Colonic mucosa (tissue), 4 donors: Measurements from ENCODE around the gene DRD2. TPM values are rescaled to one million over a fixed set of nuclear protein-coding genes. Genes with fewer than 3 reads are reported as not detected.

Source experiments
- DNase-seq: peaks from one replicate; pipeline ENCODE4 v3.0.0-alpha.2; 2020
- H3K27ac ChIP-seq: fragments of 200-600 bp; one replicate; pipeline ENCODE4 v1.8.0; 2021
- H3K27me3 ChIP-seq: fragments of 200-600 bp; one replicate; pipeline ENCODE4 v1.8.0; 2021
- H3K36me3 ChIP-seq: fragments of 200-600 bp; one replicate; pipeline ENCODE4 v1.8.0; 2021
- H3K4me1 ChIP-seq: fragments of 200-600 bp; one replicate; pipeline ENCODE4 v1.8.0; 2021; ENCODE audit warnings: mild to moderate bottlenecking
- H3K4me3 ChIP-seq: fragments of 200-600 bp; one replicate; pipeline ENCODE4 v1.8.0; 2021
- H3K9ac ChIP-seq, 2 donors: one replicate each; pipeline ENCODE4 v1.7.0; 2013; ENCODE audit warnings: control low read depth in 2 of 2, low read depth in 2 of 2, low read length in 2 of 2
- H3K9me3 ChIP-seq: fragments of 200-600 bp; one replicate; pipeline ENCODE4 v1.8.0; 2021
- intact Hi-C: fragments of 100-400 bp; cut with DNase I; formaldehyde crosslinking; loops from one replicate; pipeline ENCODE4 v1.14.1; 2022
- total RNA-seq, 2 donors: library from RNA; stranded (reverse); fragmentation: NEBNext Ultra II Directional in 1 of 2; extraction: Animal tissue kit (Norgen Biotek cat#: 25700) in 1 of 2; gene quantifications; one replicate each; pipeline ENCODE4 v1.2.1, GENCODE V29; 2021
- TF ChIP-seq, protein P1 (sequence below): fragments of 200-600 bp; IDR thresholded peaks from one replicate; pipeline ENCODE4 v1.8.0; 2022; ENCODE audit warnings: antibody characterized with exemption, mild to moderate bottlenecking
- donor health status: healthy.
- donor health status: DM: no; HTN: no; CAD: no.
- donor health status: DM: no; HTN: no; CAD: no.

The DRD2 gene
- total RNA-seq, 2 donors from 2014 or later = 0.10 to 0.27 TPM

DNA sequence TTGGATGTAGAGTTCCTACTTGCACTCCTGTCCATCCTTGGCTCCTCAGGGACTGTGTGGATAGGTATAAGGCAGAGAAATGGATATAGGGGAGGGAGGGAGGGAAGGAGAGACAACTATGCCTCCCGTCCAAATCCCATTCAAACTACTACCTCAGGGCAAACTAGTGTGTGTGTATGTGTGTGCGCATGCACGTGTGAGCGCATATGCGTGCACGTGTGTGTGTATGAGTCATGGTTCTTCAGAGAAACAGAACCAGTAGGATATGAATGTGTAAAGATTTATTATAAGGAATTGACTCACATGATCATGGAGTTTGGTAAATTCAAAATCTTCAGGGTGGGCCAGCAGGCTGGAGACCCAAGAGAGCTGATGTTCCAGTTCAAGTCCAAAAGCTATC lies 42.2 kb upstream of the DRD2 start:
- Histone ChIP-seq H3K9ac (no peak overlapping the region), H3K4me1 (no peaks in the 10 kb centered on the region), H3K9me3 (no peaks in the 10 kb centered on the region), H3K4me3 (no peak overlapping the region), H3K27ac (no peak overlapping the region), H3K27me3 (no peaks in the 10 kb centered on the region), H3K36me3 (no peaks in the 10 kb centered on the region)
- no peak for DNase-seq
- intact Hi-C loops = no loop called here
- TF ChIP-seq, protein P1, sequence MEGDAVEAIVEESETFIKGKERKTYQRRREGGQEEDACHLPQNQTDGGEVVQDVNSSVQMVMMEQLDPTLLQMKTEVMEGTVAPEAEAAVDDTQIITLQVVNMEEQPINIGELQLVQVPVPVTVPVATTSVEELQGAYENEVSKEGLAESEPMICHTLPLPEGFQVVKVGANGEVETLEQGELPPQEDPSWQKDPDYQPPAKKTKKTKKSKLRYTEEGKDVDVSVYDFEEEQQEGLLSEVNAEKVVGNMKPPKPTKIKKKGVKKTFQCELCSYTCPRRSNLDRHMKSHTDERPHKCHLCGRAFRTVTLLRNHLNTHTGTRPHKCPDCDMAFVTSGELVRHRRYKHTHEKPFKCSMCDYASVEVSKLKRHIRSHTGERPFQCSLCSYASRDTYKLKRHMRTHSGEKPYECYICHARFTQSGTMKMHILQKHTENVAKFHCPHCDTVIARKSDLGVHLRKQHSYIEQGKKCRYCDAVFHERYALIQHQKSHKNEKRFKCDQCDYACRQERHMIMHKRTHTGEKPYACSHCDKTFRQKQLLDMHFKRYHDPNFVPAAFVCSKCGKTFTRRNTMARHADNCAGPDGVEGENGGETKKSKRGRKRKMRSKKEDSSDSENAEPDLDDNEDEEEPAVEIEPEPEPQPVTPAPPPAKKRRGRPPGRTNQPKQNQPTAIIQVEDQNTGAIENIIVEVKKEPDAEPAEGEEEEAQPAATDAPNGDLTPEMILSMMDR = no peak

DNA sequence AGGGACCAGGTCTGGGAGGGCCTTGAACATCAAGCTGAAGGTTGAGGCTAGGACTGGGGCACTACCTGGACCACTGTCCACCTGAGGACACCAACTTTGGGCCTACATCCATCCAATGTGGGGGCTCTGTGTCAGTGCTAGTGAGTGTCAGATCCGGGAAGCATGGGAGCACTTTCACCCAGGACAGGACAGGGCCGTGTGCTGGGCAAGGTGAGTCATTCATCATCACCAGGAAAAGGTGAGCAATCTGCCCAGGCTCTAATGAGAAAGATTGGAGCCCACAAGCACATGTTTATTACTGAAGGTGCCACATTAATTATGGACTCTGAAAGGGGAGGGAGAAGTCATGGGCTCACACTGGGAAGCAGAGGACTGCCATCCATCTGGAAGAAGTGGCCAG lies 39.7 kb upstream of the DRD2 start:
- H3K36me3 ChIP-seq = no peaks in the 10 kb centered on the region
- H3K27me3 ChIP-seq = no peaks in the 10 kb centered on the region
- no peaks in the 10 kb centered on the region for H3K4me1 ChIP-seq
- TF ChIP-seq, protein P1 = no peak
- no peak overlapping the region for H3K4me3 ChIP-seq
- no peak overlapping the region for H3K9ac ChIP-seq
- intact Hi-C loops = no loop called here
- no peak overlapping the region for H3K27ac ChIP-seq
- no peak for DNase-seq
- no peaks in the 10 kb centered on the region for H3K9me3 ChIP-seq

GRCh38 chr11:113507341-113507740 lies 32.1 kb upstream of the DRD2 start:
- no peak overlapping the region for H3K27ac ChIP-seq
- TF ChIP-seq, protein P1 = no peak
- H3K4me1 ChIP-seq = no peaks in the 10 kb centered on the region
- DNase-seq = no peak
- no peaks in the 10 kb centered on the region for H3K36me3 ChIP-seq
- no peaks in the 10 kb centered on the region for H3K27me3 ChIP-seq
- no peaks in the 10 kb centered on the region for H3K9me3 ChIP-seq
- no peak overlapping the region for H3K9ac ChIP-seq
- intact Hi-C loops = no loop called here
- no peak overlapping the region for H3K4me3 ChIP-seq

GRCh38 chr11:113506893-113507292 lies 31.7 kb upstream of the DRD2 start:
- DNase-seq = no peak
- no peak overlapping the region for H3K4me3 ChIP-seq
- H3K9me3 ChIP-seq = no peaks in the 10 kb centered on the region
- no peaks in the 10 kb centered on the region for H3K36me3 ChIP-seq
- H3K9ac ChIP-seq = no peak overlapping the region
- intact Hi-C loops = no loop called here
- TF ChIP-seq, protein P1 = no peak
- H3K4me1 ChIP-seq = no peaks in the 10 kb centered on the region
- H3K27ac ChIP-seq = no peak overlapping the region
- H3K27me3 ChIP-seq = no peaks in the 10 kb centered on the region

- intact Hi-C loops = no loop called here
- Histone ChIP-seq H3K4me1 (no peaks in the 10 kb centered on the region), H3K4me3 (no peak overlapping the region), H3K27ac (no peak overlapping the region), H3K9ac (no peak overlapping the region), H3K27me3 (no peaks in the 10 kb centered on the region), H3K9me3 (no peaks in the 10 kb centered on the region), H3K36me3 (no peaks in the 10 kb centered on the region)
- TF ChIP-seq, protein P1 = no peak
- DNase-seq = no peak
These were observed 31.3 kb upstream of the DRD2 start for GRCh38 chr11:113506461-113506860.
